SK-N-SH treated with all-trans-retinoic acid at 6 μM for 48 hours (cell line): Measurements from ENCODE around the gene MAFF.

Experiments
- ATAC-seq: fragments of 200-7000 bp; cut with Tn5 transposase; 3 replicates; pipeline ENCODE4 v1.9.1; 2020; ENCODE audit warnings: mild to moderate bottlenecking, moderate library complexity
- ARNTL ChIP-seq: fragments of 450-650 bp; formaldehyde crosslinking; IDR thresholded peaks from 2 replicates; pipeline ENCODE4 v1.5.0; 2020; ENCODE audit warnings: low read depth, mild to moderate bottlenecking, moderate library complexity, borderline replicate concordance
- BACH2 ChIP-seq: fragments of 250-450 bp; sonication (Bioruptor Pico); IDR thresholded peaks from 2 replicates; pipeline ENCODE4 v1.9.0; 2021; ENCODE audit warnings: mild to moderate bottlenecking, borderline replicate concordance
- CSDC2 ChIP-seq: fragments of 250-450 bp; sonication (Bioruptor Pico); IDR thresholded peaks from 2 replicates; pipeline ENCODE4 v1.5.0; 2020; ENCODE audit warnings: mild to moderate bottlenecking, moderate library complexity
- GLIS3 ChIP-seq: fragments of 250-450 bp; sonication (Bioruptor Pico); IDR thresholded peaks from 2 replicates; pipeline ENCODE4 v1.5.0; 2020; ENCODE audit warnings: mild to moderate bottlenecking, moderate library complexity
- ISL1 ChIP-seq: fragments of 250-450 bp; sonication (Bioruptor Pico); IDR thresholded peaks from 2 replicates; pipeline ENCODE4 v2.1.2; 2022; ENCODE audit warnings: mild to moderate bottlenecking, moderate library complexity
- OSR1 ChIP-seq: fragments of 250-450 bp; sonication (Bioruptor Pico); IDR thresholded peaks from 2 replicates; pipeline ENCODE4 v1.8.0; 2022; ENCODE audit warnings: moderate library complexity, mild to moderate bottlenecking, inconsistent platforms
- PPARA ChIP-seq: fragments of 250-450 bp; sonication (Bioruptor Pico); IDR thresholded peaks from 2 replicates; pipeline ENCODE4 v1.5.0; 2020; ENCODE audit warnings: mild to moderate bottlenecking, borderline replicate concordance
- RARB ChIP-seq: fragments of 250-450 bp; sonication (Bioruptor Pico); IDR thresholded peaks from 2 replicates; pipeline ENCODE4 v1.8.0; 2021; ENCODE audit warnings: mild to moderate bottlenecking, moderate library complexity
- SNAI2 ChIP-seq: fragments of 250-450 bp; sonication (Bioruptor Pico); IDR thresholded peaks from 2 replicates; pipeline ENCODE4 v1.5.0; 2020; ENCODE audit warnings: mild to moderate bottlenecking, moderate library complexity
- TCF4 ChIP-seq: fragments of 250-450 bp; sonication (Bioruptor Pico); IDR thresholded peaks from 2 replicates; pipeline ENCODE4 v1.8.0; 2021; ENCODE audit warnings: mild to moderate bottlenecking, moderate library complexity, borderline replicate concordance
- TOX ChIP-seq: fragments of 250-450 bp; sonication (Bioruptor Pico); IDR thresholded peaks from 2 replicates; pipeline ENCODE4 v1.8.0; 2021; ENCODE audit warnings: mild to moderate bottlenecking, moderate library complexity, borderline replicate concordance
- ZC3H10 ChIP-seq: fragments of 250-450 bp; sonication (Bioruptor Pico); IDR thresholded peaks from 2 replicates; pipeline ENCODE4 v1.5.1; 2021; ENCODE audit warnings: mild to moderate bottlenecking, moderate library complexity
- ZFP3 ChIP-seq: fragments of 250-450 bp; sonication (Bioruptor Pico); IDR thresholded peaks from 2 replicates; pipeline ENCODE4 v1.5.0; 2020; ENCODE audit warnings: mild to moderate bottlenecking, moderate library complexity
- ZFP30 ChIP-seq: fragments of 450-650 bp; formaldehyde crosslinking; IDR thresholded peaks from 2 replicates; pipeline ENCODE4 v1.5.0; 2022; ENCODE audit warnings: mild to moderate bottlenecking, moderate library complexity
- ZNF565 ChIP-seq: fragments of 450-650 bp; formaldehyde crosslinking; conservative IDR thresholded peaks from 2 replicates; pipeline ENCODE4 v1.5.0; 2020; ENCODE audit warnings: low read depth, mild to moderate bottlenecking, moderate library complexity
- ZNF70 ChIP-seq: fragments of 450-650 bp; formaldehyde crosslinking; IDR thresholded peaks from 2 replicates; pipeline ENCODE4 v1.5.0; 2020; ENCODE audit warnings: mild to moderate bottlenecking, moderate library complexity
- ZNF8 ChIP-seq: fragments of 450-650 bp; formaldehyde crosslinking; IDR thresholded peaks from 2 replicates; pipeline ENCODE4 v1.5.0; 2020; ENCODE audit warnings: mild to moderate bottlenecking, moderate library complexity
- TF ChIP-seq, protein P1 (sequence below): fragments of 250-450 bp; sonication (Bioruptor Pico); IDR thresholded peaks from 2 replicates; pipeline ENCODE4 v1.8.0; 2020; ENCODE audit warnings: mild to moderate bottlenecking, moderate library complexity, borderline replicate concordance
- TF ChIP-seq, protein P2 (sequence below): fragments of 250-450 bp; sonication (Bioruptor Pico); IDR thresholded peaks from 2 replicates; pipeline ENCODE4 v1.5.1; 2020; ENCODE audit warnings: low read depth, mild to moderate bottlenecking, moderate library complexity
- TF ChIP-seq, protein P3 (sequence below): fragments of 250-450 bp; sonication (Bioruptor Pico); IDR thresholded peaks from 2 replicates; pipeline ENCODE4 v1.5.1; 2021; ENCODE audit warnings: mild to moderate bottlenecking, moderate library complexity
- TF ChIP-seq, protein P4 (sequence below): fragments of 250-450 bp; sonication (Bioruptor Pico); IDR thresholded peaks from 2 replicates; pipeline ENCODE4 v1.5.0; 2020; ENCODE audit warnings: mild to moderate bottlenecking, moderate library complexity
- TF ChIP-seq, protein P5 (sequence below): fragments of 250-450 bp; sonication (Bioruptor Pico); IDR thresholded peaks from 2 replicates; pipeline ENCODE4 v1.8.0; 2021; ENCODE audit warnings: low read depth, mild to moderate bottlenecking, moderate library complexity, borderline replicate concordance

Gene MAFF

GRCh38 chr22:38247713-38248112 is 45.9 kb downstream of the MAFF start:
- ATAC-seq = no peak
- no peak for TF ChIP-seq ZC3H10 (CRISPR knock-in tag)
- no peak for TF ChIP-seq TOX (CRISPR knock-in tag)
- no peak for TF ChIP-seq ZFP3 (CRISPR knock-in tag)
- TF ChIP-seq ZNF8 (CRISPR knock-in tag) = no peak
- TF ChIP-seq, protein P1, sequence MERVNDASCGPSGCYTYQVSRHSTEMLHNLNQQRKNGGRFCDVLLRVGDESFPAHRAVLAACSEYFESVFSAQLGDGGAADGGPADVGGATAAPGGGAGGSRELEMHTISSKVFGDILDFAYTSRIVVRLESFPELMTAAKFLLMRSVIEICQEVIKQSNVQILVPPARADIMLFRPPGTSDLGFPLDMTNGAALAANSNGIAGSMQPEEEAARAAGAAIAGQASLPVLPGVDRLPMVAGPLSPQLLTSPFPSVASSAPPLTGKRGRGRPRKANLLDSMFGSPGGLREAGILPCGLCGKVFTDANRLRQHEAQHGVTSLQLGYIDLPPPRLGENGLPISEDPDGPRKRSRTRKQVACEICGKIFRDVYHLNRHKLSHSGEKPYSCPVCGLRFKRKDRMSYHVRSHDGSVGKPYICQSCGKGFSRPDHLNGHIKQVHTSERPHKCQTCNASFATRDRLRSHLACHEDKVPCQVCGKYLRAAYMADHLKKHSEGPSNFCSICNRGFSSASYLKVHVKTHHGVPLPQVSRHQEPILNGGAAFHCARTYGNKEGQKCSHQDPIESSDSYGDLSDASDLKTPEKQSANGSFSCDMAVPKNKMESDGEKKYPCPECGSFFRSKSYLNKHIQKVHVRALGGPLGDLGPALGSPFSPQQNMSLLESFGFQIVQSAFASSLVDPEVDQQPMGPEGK (CRISPR knock-in tag) = no peak
- no peak for TF ChIP-seq ZNF70 (CRISPR knock-in tag)
- TF ChIP-seq, protein P2, sequence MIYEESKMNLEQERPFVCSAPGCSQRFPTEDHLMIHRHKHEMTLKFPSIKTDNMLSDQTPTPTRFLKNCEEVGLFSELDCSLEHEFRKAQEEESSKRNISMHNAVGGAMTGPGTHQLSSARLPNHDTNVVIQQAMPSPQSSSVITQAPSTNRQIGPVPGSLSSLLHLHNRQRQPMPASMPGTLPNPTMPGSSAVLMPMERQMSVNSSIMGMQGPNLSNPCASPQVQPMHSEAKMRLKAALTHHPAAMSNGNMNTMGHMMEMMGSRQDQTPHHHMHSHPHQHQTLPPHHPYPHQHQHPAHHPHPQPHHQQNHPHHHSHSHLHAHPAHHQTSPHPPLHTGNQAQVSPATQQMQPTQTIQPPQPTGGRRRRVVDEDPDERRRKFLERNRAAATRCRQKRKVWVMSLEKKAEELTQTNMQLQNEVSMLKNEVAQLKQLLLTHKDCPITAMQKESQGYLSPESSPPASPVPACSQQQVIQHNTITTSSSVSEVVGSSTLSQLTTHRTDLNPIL = no peak
- TF ChIP-seq OSR1 (CRISPR knock-in tag) = no peak
- TF ChIP-seq, all 23 proteins: peak for 0

- TF ChIP-seq PPARA (CRISPR knock-in tag) (no peak), ZFP30 (CRISPR knock-in tag) (no peak), RARB (CRISPR knock-in tag) (no peak), ZC3H10 (CRISPR knock-in tag) (no peak), SNAI2 (CRISPR knock-in tag) (no peak), ARNTL (CRISPR knock-in tag) (no peak), ZFP3 (CRISPR knock-in tag) (no peak), GLIS3 (CRISPR knock-in tag) (no peak), BACH2 (CRISPR knock-in tag) (no peak), ISL1 (CRISPR knock-in tag) (no peak), CSDC2 (CRISPR knock-in tag) (no peak), ZNF70 (CRISPR knock-in tag) (no peak), ZNF565 (CRISPR knock-in tag) (no peak), OSR1 (CRISPR knock-in tag) (no peak)
- TF ChIP-seq, protein P1 (CRISPR knock-in tag) = no peak
- TF ChIP-seq, protein P2 = no peak
- TF ChIP-seq, protein P3, sequence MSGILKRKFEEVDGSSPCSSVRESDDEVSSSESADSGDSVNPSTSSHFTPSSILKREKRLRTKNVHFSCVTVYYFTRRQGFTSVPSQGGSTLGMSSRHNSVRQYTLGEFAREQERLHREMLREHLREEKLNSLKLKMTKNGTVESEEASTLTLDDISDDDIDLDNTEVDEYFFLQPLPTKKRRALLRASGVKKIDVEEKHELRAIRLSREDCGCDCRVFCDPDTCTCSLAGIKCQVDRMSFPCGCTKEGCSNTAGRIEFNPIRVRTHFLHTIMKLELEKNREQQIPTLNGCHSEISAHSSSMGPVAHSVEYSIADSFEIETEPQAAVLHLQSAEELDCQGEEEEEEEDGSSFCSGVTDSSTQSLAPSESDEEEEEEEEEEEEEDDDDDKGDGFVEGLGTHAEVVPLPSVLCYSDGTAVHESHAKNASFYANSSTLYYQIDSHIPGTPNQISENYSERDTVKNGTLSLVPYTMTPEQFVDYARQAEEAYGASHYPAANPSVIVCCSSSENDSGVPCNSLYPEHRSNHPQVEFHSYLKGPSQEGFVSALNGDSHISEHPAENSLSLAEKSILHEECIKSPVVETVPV = no peak
- TF ChIP-seq, protein P4, sequence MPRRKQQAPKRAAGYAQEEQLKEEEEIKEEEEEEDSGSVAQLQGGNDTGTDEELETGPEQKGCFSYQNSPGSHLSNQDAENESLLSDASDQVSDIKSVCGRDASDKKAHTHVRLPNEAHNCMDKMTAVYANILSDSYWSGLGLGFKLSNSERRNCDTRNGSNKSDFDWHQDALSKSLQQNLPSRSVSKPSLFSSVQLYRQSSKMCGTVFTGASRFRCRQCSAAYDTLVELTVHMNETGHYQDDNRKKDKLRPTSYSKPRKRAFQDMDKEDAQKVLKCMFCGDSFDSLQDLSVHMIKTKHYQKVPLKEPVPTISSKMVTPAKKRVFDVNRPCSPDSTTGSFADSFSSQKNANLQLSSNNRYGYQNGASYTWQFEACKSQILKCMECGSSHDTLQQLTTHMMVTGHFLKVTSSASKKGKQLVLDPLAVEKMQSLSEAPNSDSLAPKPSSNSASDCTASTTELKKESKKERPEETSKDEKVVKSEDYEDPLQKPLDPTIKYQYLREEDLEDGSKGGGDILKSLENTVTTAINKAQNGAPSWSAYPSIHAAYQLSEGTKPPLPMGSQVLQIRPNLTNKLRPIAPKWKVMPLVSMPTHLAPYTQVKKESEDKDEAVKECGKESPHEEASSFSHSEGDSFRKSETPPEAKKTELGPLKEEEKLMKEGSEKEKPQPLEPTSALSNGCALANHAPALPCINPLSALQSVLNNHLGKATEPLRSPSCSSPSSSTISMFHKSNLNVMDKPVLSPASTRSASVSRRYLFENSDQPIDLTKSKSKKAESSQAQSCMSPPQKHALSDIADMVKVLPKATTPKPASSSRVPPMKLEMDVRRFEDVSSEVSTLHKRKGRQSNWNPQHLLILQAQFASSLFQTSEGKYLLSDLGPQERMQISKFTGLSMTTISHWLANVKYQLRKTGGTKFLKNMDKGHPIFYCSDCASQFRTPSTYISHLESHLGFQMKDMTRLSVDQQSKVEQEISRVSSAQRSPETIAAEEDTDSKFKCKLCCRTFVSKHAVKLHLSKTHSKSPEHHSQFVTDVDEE (CRISPR knock-in tag) = no peak
- no peak for ATAC-seq
These were observed 46.5 kb downstream of the MAFF start for GRCh38 chr22:38248280-38248679.

DNA sequence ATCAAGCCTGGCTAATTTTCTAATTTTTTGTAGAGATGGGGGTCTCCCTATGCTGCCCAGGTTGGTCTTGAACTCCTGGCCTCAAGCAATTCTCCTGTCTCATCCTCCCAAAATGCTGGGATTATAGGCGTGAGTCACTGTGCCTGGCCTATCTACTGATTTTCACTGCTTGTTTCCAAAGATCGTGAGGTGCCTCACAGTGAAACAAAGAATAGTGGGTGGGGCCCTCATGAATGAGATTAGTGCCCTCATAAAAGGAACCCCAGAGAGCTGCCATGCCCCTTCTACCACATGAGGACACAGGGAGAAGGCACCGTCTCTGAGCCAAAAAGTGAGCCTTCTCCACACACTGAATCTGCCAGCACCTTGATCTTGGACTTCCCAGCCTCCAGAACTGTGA is 47.5 kb downstream of the MAFF start:
- no peak for TF ChIP-seq BACH2 (CRISPR knock-in tag)
- no peak for TF ChIP-seq TCF4
- TF ChIP-seq, protein P5, sequence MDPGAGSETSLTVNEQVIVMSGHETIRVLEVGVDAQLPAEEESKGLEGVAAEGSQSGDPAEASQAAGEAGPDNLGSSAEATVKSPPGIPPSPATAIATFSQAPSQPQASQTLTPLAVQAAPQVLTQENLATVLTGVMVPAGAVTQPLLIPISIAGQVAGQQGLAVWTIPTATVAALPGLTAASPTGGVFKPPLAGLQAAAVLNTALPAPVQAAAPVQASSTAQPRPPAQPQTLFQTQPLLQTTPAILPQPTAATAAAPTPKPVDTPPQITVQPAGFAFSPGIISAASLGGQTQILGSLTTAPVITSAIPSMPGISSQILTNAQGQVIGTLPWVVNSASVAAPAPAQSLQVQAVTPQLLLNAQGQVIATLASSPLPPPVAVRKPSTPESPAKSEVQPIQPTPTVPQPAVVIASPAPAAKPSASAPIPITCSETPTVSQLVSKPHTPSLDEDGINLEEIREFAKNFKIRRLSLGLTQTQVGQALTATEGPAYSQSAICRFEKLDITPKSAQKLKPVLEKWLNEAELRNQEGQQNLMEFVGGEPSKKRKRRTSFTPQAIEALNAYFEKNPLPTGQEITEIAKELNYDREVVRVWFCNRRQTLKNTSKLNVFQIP (CRISPR knock-in tag) = no peak
- no peak for ATAC-seq
